Hematopoietic multipotent progenitor cell treated with erythropoietin and hydrocortisone succinate and interleukin-3 and kit ligand, for 17 days (in vitro differentiated cells): ENCODE results near the gene BBIP1.
"Not testable (repeated sequence)": the region's sequence is repeated elsewhere in the genome, so short reads cannot be mapped to it uniquely, and the experiment has no call there.

Experiments
- DNase-seq: peaks from one replicate; pipeline ENCODE4 v3.0.0-alpha.2; 2015; ENCODE audit warnings: low spot score

The BBIP1 gene

DNA sequence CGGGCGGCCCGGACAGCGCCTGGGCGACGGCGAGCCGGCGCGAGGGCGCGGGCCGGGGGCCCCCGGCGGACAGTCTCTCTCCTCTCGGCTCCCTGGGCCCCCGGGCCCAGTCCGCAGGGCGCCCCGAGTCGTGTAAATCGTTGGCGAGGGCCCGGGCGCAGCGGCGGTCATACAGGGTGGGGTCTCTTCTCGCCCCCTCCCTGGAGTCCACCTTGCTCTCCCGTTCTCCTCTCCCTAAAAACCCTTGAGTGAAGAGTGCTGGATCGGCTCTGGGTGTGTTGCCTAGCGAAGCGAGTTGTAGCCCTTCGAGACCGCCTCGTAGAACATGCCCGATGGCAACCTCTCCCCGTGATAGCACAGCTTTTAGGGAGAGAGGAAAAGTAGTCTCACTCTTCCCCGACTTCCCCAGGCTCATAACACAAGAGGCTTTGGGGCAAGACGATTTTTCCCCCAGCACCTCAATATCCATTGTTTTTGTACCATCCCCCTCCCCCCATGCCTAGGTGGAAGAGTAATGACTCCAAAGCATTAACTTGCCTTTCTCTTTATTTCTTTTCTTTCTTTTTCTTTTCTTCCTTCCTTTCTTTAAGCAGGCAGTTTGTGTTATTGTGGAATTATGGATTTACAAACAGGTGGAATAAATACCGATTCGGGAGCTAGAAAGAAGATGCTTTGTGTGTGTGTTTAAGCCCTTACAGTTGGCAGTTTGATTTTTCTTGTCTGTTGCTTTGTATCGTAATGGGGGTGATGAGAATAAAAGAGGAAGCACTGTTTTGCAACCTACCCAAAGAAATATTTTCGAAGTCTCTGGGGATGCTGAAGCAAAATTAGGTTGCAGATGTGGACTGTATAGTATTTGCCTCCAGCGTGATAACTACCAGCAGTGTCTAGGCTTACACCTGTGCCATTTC lies 1.2 kb upstream of the BBIP1 start:
- peak; percentile 62 for DNase-seq

DNA sequence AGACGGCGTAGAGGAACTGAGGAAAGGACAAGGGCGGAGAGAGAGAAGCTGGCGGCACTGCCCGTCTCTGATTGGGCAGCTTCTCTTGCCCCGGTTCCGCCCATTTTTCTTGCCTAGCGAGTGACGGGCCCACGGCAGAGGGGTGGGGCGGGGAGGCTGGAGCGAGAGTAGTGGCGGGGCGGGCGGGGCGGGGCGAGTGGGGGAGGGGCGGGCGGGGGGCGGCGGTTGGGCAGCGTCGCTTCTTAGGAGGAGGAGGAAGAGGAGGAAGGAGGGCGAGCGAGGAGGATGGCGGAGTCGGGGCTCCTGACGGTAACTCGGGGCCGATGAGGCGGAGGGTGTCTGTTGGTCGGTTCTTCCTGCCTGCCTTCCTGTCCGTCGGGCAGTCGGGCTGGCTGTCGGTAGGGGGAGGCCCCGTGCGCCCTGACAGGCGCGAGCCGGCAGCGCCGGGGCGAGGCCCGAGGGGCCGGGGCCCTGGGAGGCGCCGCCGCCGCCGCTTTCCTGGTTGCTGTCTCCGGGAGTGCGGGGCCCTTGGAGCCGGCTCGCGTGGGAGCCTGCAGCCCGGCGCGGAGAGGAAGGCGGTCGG lies 460 bp upstream of the BBIP1 start, which contains the start of gene SHOC2:
TSS of gene SHOC2 (plus strand) at position 256 of the 583 bp plus-strand sequence. CDS start 44,755 bp downstream, outside the sequence.
- no peak for DNase-seq

DNA sequence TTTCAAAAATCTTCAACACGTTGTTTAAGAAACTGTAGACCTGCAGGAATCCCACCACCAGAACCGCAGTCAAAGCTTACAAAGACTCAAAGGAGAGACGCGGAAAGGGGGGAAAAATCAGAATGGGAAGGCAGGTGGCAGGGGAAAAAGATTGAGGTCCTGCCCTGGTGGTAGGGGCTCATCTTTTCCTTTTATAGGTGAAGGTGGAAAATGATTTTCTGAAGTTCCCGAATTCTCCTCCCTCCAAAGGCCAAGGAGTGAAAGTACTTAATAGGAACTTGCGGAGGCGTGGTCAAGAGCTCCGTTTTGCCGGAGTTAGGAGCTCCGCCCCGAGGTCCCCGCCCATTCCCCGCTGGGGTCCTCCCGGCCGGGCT lies 724 bp downstream of the BBIP1 start:
- DNase-seq, result peak; percentile 92

DNA sequence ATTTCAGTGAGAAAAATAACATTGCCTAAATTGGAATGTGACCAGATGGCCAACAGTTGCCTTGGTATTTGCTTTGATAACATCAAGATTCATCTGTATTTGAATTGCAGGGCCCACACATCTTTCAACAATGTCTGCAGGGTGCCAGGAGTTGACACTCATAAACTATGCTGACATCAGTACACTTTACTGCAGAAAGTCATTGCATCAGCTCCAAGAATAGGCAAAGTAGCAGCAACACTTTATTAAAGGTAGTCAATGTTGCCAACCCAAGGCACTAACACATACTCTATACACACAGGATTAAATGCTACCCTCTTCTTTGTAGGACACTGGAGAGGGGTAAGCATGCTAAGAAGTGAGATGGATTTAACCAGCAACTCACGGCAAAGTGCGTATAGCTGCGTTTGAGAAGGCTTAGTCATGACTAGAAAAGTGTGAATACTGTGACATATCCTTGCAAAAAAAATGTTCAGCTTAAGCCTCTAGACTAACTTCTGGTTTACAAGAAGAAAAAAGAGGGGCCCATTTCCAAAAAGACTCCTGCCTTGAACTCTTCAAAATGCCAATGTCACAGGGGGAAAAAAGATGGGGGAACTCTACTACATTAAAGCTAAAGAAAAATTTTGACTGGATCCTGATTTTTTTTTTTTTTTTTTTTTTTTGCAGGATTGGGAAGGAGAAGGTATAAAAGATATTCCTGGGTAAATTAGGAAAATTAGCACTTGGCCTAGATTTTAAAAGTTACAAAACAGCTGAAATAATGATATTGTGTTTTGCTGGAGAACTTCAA lies 2.2 kb downstream of the BBIP1 start:
- DNase-seq, result no peak

DNA sequence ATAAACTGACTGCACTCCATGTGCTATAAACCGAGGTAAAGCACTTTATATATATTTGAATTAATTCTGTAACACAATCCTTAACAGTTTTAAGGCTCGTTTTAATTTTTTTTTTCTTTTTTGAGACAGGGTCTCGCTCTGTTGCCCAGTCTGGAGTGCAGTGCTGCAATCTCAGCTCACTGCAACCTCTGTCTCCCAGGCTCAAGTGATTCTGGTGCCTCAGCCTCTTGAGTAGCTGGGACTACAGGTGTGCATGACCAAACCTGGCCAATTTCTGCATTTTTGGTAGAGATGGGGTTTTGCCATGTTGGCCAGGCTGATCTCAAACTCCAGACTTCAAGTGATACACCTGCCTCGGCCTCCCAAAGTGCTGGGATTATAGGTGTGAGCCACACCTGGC lies 3.4 kb downstream of the BBIP1 start:
- DNase-seq, result not testable (repeated sequence)

DNA sequence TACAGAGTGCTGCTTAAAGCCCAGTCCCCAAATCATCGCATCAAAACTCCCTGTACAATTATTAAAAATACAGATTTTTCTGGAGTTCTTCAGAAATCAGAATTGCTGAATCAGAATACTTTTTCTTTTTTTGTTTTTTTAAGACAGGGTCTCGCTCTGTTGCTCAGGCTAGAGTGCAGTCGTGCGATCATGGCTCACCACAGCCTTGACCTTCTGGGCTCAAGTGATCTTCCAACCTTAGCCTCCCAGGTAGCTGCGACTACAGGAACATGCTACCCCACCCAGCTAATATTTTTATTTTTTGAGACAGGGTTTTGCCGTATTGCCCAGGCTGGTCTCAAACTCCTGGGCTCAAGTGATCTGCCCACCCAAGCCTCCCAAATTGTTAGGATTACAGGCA lies 3.9 kb downstream of the BBIP1 start:
- no peak for DNase-seq

DNA sequence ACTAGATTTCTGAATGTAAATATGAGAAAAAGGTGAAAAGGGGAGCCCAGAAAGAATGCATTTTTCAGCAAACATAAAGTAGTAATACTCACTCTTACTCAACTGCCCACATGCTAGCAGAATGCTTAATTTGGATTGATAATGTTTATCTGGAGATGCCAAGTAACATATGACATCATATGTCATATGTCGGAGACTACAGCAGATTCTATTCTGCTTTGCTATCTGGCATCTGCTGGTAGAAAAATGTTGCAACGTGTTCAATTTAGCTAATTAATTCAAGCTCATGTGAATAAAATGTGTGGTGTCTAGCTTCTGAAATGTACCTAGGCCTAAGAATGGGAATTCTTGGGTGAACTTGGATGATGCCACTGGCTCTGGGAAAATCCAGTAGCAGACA lies 4.5 kb downstream of the BBIP1 start:
- DNase-seq, result no peak

DNA sequence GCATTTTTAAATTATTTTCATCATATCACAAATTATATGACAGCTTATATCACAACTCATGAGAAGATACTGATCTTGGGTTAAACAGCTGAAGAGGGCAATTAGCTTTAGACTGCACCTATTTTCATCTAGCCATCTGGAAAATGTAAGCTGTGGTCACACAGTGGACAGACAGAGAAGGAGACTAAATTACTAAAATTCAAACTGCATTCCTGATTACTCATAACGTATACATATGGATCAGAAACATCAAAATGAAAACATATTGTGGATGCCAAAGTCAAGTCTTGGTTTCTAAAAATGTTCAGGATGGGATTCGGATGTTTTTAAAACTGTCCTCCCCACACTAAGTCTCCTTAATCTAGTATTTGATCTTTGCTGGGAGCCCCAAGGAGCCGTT lies 6.6 kb downstream of the BBIP1 start:
- no peak for DNase-seq

DNA sequence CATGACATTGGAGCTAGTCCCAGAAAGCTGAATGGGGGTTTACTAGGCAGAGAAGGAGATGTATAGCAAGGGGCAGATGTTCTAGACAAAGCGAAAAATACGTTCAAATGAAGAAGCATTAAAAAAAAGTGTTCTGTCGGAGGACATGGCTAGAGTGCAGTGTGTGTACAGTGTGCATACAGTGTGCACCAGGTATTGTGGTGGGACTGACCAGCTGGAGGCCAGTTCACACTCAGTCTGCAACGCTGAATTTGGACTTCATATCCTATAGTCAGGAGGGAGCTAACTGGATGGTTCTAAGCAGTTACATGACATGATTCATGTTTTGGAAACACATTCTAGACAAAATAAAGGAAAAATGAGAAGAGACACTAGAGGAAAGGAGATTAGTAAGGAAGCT lies 8.8 kb downstream of the BBIP1 start:
- no peak for DNase-seq

DNA sequence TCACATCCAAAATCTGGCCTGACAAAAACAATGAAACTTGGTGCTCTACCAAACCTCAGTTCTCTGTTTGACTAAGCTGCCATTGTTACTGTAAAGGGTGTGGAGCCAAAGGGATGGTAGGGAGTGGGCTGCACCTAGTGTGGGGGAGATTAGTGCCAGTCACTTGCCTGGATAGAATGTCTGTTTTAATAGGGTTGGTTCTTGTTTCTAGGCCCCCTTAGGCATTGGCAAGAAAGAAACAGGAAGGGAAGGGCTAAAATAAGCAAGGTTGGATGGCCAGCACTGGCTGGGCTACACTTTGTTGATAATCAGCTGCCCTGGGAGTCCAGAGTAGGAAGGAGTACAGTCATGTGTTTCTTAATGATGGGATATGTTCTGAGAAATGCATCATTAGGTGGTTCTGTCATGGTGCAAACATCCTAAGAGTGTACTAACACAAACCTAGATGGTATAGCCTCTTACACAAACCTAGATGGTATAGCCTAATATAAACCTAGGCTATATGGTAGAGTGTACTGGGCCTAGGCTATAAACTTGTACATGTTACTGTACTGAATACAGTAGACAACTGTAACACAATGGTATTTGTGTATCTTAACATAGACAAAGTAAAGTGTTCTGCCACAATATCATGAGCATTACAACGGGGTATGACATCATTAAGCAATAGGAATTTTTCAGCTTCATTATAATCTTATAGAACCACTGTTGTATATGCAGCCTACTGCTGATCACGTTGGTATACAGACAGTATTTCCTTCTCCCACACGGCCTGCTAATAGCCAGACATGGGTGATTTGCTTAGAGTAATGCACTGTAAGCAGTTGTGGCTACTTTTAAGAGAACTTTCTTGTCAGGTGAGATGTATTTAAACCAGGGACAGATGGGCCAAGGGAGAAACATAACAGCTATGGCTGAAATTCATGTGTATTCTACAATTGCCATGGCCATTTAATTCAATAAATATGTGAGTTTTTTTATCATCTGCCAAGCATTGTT lies 15.4 kb downstream of the BBIP1 start:
- no peak for DNase-seq

DNA sequence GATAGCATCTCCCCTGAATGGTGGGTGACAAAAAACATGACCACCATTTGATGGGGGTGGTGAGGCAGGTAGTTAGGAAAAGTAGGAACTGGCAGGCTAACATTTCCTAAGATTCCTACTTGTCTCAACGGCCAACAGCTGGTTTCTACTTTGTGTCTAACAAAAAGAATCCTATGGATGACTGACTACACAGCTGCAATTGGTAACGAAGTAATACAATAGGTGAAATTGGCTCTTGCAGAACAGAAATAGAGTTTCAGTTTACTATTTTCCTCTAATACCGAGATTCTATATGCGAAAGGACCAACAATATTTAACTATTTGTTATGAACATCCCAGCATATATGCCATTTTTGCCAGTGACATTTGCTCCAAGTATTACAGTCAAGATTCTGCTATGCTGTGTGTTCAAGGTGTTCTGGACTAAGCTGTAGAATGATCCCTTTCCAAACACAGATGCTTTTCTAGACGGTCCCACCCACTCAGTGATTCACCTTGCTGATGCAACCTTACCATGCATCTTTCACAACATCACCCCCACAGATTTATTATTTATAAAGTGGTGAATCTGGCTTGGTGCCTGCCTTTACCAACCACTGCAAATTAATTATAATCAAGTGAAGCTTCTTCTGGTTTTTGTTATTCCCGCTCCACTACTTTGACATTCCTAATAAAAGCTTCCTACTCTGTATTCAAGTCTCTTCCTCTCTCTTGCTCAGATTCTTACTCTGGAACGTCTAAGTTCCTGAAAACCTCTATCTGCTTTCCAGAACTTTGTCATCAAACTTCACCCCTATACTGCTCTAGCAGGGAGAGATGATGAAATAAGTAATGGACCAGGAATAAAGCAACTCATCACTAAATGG lies 16.8 kb downstream of the BBIP1 start:
- no peak for DNase-seq

DNA sequence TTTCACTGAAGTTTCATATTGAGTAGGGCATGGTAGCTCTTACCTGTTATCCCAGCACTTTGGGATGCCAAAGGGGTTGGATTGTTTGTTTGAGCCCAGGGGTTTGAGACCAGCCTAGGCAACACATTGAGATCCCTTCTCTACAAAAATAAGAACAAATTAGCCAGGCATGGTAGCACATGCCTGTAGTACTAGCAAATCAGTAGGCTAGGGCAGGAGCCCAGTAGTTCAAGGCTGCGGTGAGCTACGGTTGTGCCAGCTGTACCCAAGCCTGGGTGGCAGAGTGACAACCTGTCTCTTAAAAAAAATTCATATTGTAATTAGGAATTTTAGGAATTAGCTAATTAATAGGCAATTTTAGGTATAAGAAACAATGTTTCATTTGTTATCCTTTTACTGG lies 18.0 kb downstream of the BBIP1 start:
- DNase-seq, result no peak

DNA sequence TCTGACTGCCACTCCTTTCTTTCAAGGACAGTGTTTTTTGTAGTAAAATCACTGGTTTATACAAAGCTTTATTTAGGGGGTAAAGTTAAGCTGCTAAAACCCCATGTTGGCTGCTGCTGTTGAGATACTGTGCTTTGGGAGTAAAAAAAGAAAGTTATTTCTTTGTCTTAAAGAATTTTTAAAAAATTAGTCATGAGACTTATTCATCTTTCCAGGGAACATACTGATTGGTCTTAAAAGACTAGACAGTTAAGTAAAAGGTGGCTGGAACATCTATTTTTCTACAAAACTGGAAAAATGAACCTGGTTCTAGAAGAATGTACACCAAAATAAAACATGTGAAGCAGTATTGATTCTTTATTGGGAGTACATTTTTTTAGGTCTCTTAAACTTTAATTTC lies 20.6 kb downstream of the BBIP1 start:
- no peak for DNase-seq

DNA sequence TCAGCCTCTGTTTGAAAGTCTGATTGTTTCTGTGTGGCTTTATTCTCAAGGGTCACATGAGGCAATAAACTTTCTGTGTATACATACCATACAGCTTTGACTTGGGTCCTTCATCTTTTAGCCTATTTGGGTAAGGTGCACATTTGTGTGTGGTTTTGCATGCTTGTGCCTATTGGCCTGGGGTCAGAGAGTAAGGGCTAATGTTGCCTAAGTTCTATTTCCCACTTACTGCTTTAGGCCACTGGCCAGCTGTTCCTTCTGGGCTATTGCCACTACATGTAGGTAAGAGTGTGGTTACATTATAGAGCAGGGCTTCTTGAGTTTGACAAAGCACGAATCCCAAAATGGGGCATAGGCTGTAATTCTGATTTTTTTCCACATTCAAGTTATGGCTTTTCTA lies 21.8 kb downstream of the BBIP1 start:
- DNase-seq, result no peak

DNA sequence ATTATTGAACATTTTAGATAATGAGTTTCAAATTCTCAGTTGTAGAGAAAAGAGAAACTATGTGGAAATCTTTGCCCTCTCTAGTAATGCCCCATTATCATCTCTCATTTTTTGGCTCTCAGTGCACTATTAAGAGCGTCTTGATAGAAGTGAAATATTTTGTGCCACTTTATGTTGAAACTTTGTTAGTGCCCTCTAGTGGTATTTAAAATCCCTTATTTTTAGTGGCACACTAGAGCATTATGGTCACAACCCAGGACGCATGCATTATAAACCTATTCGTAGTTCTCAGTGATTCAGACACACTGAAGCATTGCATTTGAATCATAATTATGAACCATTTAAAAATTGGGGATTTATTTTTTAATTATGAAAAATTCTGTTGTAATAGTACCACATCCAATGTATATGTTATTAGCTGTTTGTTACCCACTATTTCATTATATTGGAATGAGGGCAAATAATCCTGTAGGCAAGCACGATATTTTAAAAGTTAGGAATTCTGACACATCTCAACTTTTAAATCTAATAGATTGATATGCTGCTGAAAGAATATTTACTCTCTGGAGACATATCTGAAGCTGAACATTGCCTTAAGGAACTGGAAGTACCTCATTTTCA lies 25.3 kb downstream of the BBIP1 start:
- DNase-seq, result peak; percentile 71

DNA sequence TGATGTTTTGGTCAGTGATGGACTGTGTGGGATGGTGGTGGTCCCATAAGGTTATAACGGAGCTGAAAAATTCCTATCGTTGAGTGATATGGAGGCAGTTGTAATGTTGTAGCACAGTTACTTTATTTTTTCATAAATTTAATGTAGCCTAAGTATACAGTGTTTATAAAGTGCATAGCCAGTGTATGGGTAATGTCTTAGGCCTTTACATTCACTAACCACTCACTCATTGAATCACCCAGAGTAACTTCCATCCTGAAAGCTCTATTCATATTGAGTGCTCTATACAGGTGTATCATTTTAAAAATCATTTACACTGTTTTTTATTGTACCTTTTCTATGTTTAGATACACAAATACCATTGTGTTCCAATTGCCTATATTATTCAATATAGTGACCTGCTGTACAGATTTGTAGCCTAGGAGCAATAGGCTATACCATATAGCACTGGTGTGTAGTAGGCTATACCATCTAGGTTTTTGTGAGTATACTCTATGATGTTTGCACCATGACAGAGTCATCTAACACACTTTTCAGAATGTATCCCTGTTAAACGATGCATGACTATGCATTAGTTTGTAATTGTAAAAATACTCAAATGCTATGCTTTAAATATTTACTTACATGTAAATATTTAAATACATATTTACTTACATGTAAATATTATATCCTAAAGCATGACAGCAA lies 26.2 kb downstream of the BBIP1 start:
- no peak for DNase-seq

DNA sequence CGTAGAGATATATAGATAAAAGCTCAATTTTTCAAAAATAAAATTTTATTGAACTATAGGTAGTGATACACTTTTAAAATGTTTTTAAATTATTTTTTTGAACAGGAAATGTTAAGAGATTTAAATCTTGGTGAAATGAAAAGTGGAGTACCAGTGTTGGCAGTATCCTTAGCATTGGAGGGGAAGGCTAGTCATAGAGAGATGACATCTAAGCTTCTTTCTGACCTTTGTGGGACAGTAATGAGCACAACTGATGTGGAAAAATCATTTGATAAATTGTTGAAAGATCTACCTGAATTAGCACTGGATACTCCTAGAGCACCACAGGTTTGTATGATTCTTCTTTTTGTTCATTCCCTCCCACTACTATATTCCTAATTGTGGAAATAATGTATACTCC lies 31.4 kb downstream of the BBIP1 start:
- DNase-seq, result no peak

DNA sequence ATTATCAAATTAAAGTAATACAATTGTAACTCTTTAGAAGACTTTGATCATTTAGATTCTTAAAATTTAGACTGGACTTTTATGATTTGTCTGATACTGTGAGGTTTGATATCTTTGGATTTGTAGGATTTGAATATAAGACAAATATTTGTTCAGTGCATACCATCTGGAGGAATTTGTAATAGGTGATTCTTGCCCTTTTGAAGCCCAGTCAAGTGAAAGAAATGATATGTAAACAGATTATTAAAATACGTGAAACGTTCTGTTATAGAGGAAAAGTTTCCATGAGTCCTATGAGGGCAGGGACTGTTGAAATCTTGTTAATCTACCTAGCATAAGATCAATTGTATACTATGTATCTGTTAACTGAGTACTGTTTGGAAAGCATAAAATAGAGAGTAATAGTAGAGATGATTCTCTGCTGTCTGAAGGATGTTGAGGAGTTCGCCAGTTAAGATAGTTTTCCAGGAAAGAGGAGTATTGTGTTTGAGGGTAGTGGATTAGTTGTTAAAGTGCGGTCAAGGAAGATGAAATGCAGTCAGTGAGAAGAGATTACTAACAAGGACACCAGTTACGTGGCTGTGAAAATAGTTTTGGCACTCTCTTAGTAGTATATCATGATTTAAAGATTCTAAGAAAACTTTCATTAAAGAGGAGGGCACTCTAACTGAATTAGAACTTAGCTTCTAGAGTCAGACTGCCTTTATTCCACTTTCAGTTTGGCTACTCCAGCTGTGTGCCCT lies 32.9 kb downstream of the BBIP1 start:
- no peak for DNase-seq

DNA sequence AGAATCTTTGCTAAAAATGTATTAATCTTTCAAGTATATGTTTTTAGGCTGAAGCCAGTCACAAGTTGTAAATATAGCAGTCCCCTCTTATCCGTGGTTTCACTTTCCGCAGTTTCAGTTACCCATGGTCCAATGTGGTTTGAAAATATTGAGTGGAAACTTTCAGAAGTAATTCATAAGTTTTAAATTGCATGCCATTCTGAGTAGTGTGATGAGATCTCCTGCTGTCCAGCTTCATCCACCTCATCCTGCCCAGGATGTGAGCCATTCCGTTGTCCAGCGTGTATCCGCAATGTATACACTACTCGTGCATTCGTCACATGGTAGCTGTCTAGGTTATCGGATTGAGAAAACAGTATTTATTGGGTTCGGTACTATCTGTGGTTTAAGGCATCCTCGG lies 35.1 kb downstream of the BBIP1 start:
- no peak for DNase-seq
